Inflammatory macrophage treated with lipopolysaccharide for 4 hours (primary cell): ENCODE results near the gene SETD2.
"Not testable (repeated sequence)": the region's sequence is repeated elsewhere in the genome, so short reads cannot be mapped to it uniquely, and the experiment has no call there.

Source experiments
- DNase-seq: peaks from one replicate; pipeline ENCODE4 v3.0.0-alpha.2; 2020

The SETD2 gene

DNA sequence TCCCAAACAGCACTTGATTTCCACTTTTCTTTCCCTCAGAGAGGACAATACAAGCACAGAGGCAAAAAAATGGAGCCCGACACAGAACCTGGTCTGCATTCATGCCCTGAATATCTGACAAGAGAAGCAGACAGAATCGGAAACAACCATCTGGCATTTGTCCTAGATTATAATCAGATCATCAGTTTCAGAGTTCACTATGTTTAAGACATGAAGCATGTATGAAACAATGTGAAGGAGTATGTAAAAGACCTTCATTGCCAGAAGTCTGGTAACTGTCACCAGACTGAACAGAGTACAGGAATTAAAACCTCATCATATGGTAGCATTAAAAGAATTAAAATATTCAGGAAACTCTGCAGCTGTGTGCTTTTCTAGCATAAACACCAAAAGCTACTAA, 65.0 kb downstream of the SETD2 start:
- DNase-seq, result no peak

DNA sequence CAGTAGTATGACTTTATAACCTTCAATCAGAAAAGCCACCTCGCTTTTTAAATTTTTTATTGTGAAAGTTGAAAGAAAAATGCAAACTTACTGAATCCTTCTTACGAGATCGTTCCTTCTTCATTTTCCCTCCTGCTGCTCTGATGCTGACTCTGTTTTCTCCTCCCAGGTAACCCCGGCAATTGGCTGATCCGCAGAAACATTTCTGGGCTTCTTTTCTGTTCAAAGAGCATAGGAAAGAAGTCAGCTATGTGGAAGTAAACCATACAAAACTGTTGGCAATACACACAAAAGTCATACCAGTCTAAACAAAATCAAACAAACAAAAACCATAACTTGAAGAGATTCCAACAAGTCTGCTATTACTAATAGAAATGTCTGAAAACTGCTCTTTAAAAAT, 66.0 kb downstream of the SETD2 start:
- DNase-seq, result no peak

DNA sequence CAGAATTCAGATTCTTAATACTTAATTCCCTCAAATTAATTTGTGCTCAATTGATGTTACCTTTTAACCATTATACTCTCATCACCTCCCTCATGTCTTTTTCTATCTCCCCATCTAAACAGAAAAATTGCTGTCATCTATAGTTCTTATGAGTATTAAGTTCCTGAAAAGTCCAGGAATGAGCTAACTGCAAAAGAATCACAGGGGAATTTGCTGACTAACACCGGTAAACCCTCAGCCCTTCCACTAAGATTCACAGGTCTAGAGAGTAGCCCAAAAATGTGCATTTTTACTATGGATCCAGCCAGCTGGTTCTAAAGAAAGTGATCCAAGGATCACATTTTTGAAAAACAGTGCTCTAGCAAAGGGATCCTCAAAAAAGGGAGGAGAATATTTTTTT, 67.0 kb downstream of the SETD2 start:
- DNase-seq, result no peak

DNA sequence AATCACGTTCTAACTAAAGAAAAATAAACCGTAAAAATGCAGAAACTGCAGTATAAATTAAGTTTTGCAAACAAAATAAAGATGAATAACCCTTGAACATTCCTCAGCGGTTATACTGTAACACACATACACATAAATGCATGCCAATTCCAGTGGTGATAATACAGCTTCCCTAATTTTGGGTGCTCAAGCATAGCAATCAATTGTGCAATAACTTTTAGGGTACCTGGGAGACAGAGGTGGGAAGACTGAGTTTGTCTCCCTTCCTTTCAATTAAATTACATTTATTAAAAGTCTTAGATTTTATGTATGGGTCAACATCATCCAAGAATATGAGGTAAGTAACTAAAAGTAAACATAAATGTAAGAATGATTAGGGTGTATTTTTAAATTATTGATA, 71.8 kb downstream of the SETD2 start:
- DNase-seq, result no peak

DNA sequence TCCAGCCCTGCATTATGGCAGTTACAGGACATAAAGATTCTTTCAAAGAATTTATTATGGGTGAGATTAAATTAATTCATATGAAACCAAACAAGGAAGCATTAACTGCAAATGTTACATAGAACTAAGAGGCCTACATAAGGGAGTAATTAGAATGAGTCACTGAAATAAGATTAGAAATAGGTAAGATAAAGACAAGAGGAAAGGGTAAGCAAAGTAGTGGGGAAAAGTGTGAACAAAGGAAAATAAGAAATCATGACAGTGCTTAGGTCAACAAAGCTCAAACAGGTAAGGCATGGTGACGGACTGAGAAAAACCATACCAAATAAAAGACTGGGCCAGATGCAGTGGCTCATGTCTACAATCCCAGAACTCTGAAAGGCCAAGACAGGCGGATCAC, 74.3 kb downstream of the SETD2 start:
- no peak for DNase-seq

DNA sequence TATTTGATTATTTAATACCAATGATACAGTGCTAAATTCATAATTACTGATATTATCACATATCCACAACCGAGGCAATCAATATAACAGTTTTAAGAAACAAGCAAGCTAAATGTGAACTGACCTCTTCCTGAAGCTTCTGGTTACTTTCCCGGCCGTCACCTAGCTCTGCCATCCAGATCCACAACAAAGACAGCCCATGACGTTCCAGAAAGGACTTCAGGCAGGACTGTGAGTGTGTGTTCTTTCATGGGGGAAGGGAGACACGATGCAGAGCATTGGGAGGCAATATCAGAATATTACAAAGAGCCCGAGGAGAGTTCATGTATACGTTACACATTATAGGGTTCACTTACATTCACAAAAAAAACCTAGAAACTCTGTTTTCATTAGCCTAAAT, 77.8 kb downstream of the SETD2 start:
- no peak for DNase-seq

DNA sequence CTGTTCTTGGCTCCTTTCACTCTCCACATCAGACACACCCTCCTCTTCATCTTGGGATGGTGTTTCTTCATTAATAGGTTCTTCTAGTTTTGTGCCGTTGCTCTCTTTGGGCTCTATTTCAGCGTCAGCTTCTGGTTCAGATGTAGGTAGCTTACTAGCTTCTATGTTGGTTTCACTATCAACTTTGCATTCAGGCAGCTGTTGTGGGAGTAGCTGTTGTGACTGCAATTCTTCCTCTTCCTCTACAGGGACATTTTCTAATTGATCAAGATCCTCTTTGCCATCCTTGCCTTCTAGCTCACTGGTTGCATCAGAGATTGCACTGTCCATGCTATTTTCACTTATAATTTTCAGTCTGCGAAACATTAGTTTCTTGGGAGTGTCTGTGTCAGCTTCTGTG, 80.1 kb downstream of the SETD2 start:
- DNase-seq, result peak; percentile 93

DNA sequence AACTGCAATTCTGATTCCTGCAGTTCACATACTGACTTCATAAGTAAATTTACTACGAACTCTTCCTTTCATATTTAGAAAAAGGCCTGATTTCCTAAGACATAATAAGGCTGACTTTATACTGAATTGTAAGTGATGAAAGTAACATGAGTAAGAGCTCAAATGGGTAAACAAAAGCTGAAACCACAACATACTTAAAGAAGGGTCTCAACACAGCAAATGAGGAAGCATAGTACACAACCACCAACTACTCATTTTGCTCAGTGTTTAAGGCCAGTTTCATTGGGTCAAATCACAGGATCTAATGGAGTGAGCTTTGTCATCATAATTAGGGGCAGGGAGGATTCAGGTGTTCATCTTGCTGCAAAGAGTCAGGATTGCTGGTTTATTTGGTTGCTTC, 81.4 kb downstream of the SETD2 start:
- DNase-seq, result peak; percentile 83

DNA sequence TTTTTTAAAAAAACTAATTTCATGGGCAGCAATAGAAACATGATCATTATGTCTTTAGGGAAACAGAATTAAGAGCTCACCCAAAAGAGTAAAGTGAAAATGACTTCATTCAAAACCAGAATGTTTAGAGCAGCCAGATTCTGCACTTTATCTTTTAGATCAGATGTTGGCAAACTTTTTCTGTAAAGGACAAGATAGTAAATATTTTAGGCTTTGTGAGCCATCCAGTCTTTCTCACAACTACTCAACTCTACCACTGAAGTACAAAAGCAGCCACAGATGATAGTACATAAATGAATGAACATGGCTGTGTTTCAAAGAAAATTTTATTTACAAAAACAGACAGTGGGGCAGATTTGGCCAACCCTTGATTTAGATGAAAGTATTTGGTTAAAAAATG, 84.5 kb downstream of the SETD2 start:
- no peak for DNase-seq

DNA sequence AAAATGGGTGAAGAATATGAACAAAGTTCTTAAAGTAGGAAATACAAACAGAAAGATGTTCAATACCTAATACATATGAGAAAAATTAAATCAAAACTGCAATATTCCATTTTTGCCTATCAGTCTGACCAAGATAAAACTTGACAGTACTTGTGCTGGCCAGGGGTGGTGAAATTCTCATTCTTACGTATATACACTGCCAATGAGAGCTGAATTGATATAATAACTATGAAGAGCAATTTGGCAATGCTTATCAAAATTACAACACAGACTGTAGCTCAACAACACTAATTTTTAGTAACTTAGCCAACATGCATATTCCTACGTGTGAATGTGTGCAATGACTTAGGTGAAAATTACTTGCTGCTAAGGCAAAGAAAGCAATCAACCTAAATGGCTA, 90.2 kb downstream of the SETD2 start:
- no peak for DNase-seq

DNA sequence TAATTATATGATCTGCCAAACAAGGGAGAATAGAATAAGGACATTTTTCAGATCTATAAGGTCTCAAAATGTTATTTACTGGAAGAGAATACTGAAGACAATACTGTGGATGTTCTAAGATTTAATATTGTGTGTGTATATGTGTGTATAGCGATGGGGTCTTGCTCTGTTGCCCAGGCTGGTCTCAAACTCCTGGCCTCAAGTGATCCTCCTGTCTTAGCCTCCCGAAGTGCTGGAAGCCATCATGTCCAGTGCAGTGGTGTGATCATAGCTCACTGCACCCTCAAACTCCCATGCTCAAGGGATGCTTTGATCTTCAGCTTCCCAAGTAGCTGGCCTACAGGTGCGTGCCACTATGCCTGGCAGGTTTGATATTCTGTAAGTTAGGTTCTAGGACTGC, 93.1 kb downstream of the SETD2 start:
- DNase-seq, result no peak

DNA sequence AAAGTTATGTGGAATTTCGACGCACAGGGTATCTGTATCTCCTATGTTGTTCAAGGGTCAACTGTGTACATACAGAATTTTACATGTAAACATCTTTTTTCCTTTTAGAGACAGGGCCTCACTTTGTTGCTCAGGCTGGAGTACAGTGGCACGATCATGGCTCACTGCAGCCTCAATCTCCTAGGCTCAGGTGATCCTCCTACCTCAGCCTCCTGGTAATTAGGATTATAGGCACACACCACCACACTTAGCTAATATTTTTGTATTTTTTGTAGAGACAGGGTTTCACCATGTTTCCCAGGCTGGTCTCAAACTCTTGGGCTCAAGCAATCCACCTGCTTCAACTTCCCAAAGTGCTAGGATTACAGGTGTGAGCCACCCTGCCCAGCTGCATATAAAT, 97.7 kb downstream of the SETD2 start:
- not testable (repeated sequence) for DNase-seq

DNA sequence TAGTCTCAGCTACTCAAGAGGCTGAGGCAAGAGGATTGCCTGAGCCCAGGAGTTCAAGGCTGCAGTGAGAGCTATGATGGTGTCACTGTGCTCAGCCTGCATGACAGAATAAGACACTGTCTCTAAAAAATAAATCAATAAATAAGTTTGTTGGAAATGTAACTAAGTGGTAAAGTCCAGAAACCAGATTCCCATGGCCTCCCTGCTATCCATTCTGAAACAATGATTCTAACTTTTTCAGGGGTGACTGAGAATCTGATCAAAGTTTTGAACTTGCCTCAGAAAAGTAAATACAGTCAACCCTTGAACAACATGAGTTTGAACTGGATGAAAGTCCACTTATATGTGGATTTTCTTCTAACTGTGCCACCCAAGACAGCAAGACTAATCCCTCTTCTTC, 98.2 kb downstream of the SETD2 start:
- no peak for DNase-seq

DNA sequence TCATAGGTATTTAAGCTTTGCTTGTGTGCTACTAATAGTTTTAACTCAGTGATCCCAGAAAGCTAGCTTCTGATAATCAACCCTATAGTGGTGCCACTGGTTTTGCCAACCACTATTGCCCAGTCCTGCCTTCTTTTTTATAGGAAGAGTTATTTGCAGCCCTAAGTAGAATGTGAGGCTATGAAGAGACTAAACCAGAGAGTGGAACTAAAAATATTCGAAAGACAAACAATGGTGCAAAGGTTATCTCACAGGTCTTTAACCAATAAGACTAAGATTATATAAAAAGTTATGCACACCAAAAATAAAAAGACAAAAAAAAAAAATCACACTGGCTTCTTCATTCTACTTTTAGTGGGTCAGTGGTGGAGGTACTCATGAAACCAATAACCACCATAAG, 98.9 kb downstream of the SETD2 start:
- DNase-seq, result no peak

DNA sequence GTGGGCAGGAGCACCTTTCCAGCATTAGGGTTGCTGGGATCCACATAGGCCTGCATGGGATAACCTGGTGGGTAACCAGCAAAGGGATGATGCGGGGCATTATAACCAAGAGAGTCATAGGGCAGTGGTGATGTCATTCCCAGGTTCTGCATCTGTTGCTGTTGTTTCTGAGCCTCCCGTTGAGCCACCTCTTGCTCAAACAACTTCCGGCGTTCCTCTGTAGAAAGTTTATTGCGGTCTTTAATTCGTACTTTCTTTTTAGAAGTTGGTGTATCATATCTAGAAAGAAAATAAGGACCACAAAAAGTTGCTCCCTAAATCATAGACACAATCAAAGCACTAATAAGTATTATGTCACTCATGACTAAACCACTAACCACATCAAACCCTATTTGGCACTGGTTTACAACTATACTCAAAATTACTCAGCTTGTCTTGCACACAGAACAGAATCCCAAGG, 106.7 kb downstream of the SETD2 start:
- no peak for DNase-seq

DNA sequence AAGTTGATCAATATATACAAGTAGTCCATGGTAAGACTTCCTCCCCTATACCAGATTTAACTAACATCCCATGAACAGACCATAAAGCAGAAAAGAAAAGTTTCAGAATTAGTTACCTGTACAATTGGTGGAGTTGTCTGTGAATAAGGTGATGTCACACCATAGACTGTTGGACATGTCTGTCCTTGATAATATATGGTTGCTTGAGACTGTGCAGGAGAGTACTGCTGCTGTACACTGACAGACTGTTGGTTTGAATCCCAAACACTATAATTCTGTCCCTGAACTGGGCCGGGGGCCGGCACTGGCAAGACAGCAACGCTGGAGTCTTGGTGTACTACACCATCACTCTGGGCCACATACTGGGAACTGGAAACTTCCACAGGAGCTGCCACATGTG, 107.2 kb downstream of the SETD2 start:
- no peak for DNase-seq

DNA sequence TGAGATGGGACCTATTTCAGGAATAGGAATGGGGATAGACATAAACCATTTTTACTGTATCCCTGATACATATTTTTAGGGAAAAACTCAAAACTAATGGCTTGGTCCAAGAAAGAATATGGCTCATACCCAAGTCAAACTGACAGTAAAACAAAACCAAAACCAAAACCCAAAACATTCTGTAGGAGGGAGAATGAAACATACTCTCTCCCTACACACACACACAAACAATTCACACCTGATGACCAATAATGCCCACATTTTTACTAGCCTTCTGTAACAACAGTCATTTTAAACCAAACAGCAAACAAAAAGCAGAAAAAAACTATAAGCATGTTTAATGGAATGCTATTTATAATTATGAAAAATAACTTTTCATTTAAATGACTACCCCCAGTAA, 109.5 kb downstream of the SETD2 start:
- DNase-seq, result peak; percentile 59

DNA sequence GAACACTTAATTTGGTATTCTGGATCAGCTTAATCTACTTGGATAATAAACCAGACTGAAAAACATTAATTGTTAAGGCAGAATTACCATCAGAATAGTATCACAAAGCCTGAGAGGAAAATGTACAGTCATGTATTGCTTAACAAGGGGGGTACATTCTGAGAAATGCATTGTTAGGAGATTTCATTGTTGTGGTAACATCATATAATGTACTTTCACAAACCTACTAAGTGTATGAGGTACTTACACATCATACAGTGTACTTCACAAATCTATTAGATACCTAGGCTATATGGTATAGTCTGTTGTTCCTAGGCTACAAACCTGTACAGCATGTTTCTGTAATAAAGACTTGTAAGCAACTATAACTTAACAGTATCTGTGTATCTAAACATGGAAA, 116.2 kb downstream of the SETD2 start:
- DNase-seq, result no peak

DNA sequence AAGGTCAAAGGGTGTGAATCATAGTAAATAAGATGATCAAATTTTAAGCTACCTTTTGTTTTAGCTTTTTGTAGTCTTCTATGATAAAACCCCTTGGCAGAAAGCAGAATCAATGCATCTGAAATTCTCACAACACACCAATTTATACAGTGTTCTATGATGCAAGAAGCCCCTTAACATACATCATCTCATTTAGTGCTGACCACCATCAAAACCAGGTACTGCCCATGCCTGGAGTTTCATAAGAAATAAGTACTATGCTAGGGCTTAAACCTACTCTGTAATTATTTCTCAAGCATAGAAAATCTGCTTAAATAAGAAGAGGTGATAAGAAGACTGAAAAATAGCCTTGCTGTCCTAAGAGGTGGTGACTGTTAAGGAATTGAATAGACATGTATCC, 116.8 kb downstream of the SETD2 start:
- DNase-seq, result no peak

DNA sequence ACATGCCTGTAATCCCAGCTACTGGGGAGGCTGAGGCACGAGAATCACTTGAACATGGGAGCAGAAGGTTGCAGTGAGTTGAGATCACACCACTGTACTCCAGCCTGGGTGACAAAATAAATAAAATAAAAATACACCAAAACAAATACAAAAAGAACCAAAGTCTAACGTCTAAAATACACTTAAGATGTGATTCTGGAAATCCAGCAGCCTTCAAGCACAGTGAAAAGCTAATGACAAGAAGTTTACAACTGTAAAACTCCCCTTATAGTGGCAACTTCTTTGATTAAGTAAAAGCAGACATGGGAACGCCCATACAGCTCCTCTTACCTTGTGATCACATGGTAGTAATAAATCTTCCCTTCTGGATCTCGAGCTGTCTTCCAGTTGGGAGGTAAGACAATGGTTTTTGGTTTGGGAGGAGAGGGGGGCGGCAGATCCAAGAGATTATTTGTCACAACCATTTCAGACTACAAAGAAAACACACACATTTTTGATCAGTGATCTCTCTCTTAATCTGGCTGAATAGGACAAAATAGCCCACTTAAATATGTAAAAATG, 121.6 kb downstream of the SETD2 start:
- DNase-seq, result no peak

DNA sequence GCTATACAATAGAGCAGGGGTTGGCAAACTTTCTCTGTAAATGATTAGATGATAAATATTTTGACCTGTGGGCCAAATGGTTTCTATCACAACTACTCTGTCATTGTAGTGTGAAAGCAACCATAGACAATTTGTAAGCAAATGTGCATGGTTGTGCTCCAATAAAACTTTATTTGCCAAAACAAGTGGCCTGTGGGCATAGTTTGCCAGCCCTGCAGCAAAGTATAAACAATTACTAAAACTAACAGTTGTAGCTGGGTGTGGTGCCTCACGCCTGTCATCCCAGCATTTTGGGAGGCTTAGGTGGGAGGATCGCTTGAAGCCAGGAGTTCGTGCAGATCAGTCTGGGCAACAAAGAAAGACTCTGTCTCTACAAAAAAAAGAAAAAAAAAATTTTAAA, 122.8 kb downstream of the SETD2 start:
- no peak for DNase-seq

DNA sequence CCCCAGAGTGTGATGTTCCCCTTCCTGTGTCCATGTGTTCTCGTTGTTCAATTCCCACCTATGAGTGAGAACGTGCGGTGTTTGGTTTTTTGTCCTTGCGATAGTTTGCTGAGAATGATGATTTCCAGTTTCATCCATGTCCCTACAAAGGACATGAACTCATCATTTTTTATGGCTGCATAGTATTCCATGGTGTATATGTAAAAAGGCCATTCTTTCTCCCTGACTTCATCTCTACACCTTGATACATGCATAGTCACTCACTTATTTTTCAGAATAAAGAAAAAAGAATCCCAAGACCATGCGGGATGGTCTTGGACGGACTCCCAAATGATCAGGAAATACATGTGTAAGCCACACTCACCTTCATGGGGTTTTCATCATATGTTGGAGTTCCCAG, 126.6 kb downstream of the SETD2 start:
- DNase-seq, result not testable (repeated sequence)

DNA sequence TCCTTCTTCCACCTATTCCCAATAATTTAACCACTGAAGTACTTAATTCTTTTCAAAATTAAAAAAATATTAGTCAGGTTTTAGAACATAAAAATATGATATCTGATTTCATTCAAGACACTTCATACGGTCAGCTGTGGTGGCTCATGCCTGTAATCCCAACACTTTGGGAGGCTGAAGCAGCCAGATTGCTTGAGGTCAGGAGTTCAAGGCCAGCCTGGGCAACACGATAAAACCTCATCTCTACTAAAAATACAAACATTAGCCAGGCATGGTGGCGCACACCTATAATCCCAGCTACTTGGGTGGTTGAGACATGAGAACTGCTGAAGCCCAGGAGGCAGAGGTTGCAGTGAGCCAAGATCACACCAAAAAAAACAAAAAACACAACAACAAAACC, 127.8 kb downstream of the SETD2 start:
- no peak for DNase-seq

DNA sequence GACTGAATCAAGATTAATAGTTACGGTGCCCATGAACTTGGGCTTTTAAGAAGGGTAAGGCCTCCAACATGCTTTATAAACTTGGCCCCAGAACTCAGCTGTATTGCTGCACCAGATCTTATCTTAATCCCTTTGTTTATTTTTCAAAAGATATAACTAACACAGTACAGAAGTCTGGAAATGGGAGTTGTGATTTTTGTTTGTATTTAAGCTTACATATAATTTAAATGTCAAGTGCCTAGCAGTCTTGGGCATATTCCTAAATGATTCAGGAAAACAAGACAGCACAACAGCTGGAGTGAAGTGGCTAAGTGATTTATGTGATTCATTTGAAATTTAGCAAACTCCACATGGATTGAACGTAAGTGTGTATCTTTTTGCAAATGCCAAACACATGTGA, 128.3 kb downstream of the SETD2 start:
- no peak for DNase-seq

DNA sequence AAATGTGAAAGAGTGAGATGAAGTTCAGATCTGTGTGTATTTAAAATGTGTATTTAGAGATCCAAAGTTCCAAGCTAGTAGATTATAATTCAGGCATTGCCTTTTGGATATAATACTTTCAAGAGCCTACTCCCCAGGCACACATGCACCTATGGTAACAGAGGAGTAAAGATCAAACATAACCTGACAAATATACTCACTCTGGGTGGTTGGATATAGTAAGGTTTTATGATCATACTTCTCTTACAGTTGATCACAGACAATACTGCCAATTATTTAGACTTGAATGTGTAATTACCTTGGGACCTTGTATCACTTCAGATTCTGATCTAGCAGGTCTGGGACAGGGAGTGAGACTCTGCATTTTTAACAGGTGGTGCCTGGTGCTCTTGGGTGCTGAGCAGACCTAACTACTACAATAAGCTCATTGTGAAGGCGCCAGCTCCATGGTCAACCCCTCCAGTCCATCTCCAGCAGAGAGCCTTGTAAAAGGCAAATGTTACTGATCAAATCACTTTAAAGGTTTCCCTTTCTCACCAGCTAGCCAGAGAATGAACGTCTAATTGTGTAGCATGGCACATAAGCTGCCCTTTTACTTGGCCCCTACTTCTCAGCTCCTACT, 128.9 kb downstream of the SETD2 start:
- DNase-seq, result no peak
